ENCODE measurements around the gene PCNP.

- no peak for TF ChIP-seq CTCF (IDR thresholded peaks at IDR 0.05)
- TF ChIP-seq POLR2AphosphoS5 (IDR thresholded peaks at IDR 0.05) = no peak
Measured at GRCh38 chr3:101631098-101631796, 57.3 kb downstream of the PCNP start.
